ENCODE data around the gene SDR42E1.

The SDR42E1 gene

GRCh38 chr16:81946206-81946605 is 65.1 kb downstream of the SDR42E1 start:
- H3K4me3 ChIP-seq (ENCODE audit: low read length), result no peak overlapping the region
- no peak for TF ChIP-seq CTCF (IDR thresholded peaks at IDR 0.05; ENCODE audit: insufficient read depth, low read depth, low read length, missing control alignments)
- DNase-seq (ENCODE audit: low read depth), result no peak

- DNase-seq (ENCODE audit: low read depth), result no peak
- H3K4me3 ChIP-seq (ENCODE audit: low read length), result no peak overlapping the region
- TF ChIP-seq CTCF (IDR thresholded peaks at IDR 0.05; ENCODE audit: insufficient read depth, low read depth, low read length, missing control alignments), result no peak
Measured at GRCh38 chr16:81945665-81946064, 65.6 kb downstream of the SDR42E1 start.

GRCh38 chr16:81942007-81942601 is 69.2 kb downstream of the SDR42E1 start:
- no peak for TF ChIP-seq CTCF (IDR thresholded peaks at IDR 0.05; ENCODE audit: insufficient read depth, low read depth, low read length, missing control alignments)
- H3K4me3 ChIP-seq (ENCODE audit: low read length), result no peak overlapping the region
- no peak for DNase-seq (ENCODE audit: low read depth)

- TF ChIP-seq CTCF (IDR thresholded peaks at IDR 0.05; ENCODE audit: insufficient read depth, low read depth, low read length, missing control alignments), result peak; percentile 55
- DNase-seq (ENCODE audit: low read depth), result peak; percentile 72
Measured at GRCh38 chr16:81940781-81941560, 70.3 kb downstream of the SDR42E1 start.

GRCh38 chr16:81939164-81940056 is 71.9 kb downstream of the SDR42E1 start:
- H3K4me3 ChIP-seq (ENCODE audit: low read length), result no peak overlapping the region
- no peak for DNase-seq (ENCODE audit: low read depth)
- peak; percentile 3 for TF ChIP-seq CTCF (IDR thresholded peaks at IDR 0.05; ENCODE audit: insufficient read depth, low read depth, low read length, missing control alignments)

More at GRCh38 chr16:81940781-81941560, 70.3 kb downstream of the SDR42E1 start:
- no peak overlapping the region for H3K4me3 ChIP-seq (ENCODE audit: low read length)
